ENCODE results near the gene CDCA4.

The CDCA4 gene

DNA sequence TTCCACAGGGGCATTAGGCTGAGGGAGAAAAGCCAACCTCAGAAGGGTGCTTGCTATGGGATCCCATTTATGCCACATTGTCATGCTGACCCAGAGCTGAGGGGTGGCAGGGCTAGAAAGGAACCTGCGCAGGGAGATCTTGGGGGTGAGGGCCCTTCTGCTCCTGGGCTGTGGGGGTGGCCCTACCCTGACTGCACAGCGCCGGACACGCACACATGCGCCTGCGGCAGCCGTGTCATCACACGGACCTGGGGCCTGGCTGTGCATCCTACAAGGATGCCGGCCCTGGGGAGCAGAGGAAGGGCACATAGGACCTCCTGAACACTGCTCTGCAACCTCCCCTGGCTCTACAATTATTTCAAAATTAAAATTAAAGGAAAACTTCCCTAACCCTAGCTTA, 6.9 kb downstream of the CDCA4 start:
- H3K4me3 ChIP-seq (ENCODE audit: control insufficient read depth, low read depth, low read length): no peak overlapping the region
- DNase-seq (ENCODE audit: low read depth): no peak
- TF ChIP-seq, protein P1, sequence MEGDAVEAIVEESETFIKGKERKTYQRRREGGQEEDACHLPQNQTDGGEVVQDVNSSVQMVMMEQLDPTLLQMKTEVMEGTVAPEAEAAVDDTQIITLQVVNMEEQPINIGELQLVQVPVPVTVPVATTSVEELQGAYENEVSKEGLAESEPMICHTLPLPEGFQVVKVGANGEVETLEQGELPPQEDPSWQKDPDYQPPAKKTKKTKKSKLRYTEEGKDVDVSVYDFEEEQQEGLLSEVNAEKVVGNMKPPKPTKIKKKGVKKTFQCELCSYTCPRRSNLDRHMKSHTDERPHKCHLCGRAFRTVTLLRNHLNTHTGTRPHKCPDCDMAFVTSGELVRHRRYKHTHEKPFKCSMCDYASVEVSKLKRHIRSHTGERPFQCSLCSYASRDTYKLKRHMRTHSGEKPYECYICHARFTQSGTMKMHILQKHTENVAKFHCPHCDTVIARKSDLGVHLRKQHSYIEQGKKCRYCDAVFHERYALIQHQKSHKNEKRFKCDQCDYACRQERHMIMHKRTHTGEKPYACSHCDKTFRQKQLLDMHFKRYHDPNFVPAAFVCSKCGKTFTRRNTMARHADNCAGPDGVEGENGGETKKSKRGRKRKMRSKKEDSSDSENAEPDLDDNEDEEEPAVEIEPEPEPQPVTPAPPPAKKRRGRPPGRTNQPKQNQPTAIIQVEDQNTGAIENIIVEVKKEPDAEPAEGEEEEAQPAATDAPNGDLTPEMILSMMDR (IDR thresholded peaks at IDR 0.05; ENCODE audit: control insufficient read depth, insufficient read depth, low read depth, low read length, missing control alignments): no peak

DNA sequence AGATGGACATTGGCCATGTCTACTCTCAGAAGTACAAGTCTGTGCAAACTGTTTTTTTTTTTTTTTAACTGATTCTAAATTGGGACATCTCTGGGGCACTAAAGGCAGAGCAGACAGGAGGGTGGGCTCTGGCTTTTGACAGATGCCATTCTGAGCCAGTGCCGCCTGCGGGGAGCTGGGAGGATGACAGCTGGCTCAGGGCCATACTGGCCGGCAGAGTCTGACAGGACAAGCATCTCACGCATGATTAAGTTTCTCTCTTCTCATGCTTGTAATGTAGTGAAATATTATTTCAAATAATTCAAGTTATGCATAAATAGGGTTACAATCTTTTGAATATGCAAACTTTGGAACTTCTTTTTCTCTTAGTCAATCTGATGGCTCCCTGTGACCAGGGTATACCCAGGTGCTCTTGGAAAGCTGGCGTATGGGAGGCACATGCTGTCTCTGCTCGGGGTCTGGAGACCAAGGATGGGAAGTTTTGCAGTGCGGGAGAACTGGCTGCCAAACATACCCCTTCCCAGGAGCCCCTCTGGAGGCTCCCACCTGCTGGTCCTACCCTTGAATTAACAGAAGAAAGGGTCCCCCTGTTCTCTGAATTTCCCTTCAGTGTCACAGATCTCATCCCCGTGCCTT, 7.6 kb downstream of the CDCA4 start:
- DNase-seq (ENCODE audit: low read depth): no peak
- TF ChIP-seq, protein P1 (IDR thresholded peaks at IDR 0.05; ENCODE audit: control insufficient read depth, insufficient read depth, low read depth, low read length, missing control alignments): no peak
- H3K4me3 ChIP-seq (ENCODE audit: control insufficient read depth, low read depth, low read length): no peak overlapping the region

DNA sequence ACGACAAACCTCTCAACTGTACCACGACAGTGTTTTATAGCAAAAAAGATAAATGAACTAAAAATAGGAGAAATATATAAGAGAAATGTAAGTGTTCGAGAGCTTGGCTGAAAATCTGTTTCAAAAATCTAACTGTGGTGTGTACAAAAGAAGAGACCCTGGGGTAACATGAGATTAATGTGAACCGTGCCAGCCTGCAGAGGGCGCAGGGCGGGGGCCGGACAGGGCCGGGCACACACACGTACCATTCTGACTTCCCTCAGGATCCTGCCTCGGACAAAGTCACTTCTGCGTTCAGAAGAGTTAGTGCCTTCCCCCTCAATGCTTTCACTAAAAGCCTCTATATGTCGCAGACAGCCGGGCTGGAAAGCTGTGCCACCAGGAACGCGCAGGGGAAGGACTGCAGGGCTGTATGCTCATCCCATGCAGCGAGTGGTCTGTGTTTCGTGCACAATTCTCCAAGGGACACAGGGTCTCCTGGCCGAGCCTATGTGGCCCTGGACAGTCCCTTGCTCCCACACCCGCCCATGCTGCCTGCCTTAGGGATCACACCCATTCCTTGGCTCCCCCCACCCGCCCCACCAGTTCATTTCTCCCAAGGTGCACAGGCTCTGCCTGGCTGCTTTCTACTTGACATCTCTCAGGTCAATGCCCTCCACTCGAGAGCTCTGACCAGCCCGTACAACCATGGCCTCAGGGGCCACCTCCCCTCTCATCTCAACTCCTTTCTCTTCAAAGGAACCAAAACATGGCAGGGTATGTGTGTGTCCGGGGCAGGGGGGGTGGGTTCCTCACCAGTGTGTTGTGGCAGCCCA, 8.5 kb downstream of the CDCA4 start:
- TF ChIP-seq, protein P1 (IDR thresholded peaks at IDR 0.05; ENCODE audit: control insufficient read depth, insufficient read depth, low read depth, low read length, missing control alignments): peak; percentile 30
- no peak for DNase-seq (ENCODE audit: low read depth)
- no peak overlapping the region for H3K4me3 ChIP-seq (ENCODE audit: control insufficient read depth, low read depth, low read length)

GRCh38 chr14:105011312-105011990, 9.4 kb downstream of the CDCA4 start:
- no peak for DNase-seq (ENCODE audit: low read depth)
- TF ChIP-seq, protein P1 (IDR thresholded peaks at IDR 0.05; ENCODE audit: control insufficient read depth, insufficient read depth, low read depth, low read length, missing control alignments): no peak
- H3K4me3 ChIP-seq (ENCODE audit: control insufficient read depth, low read depth, low read length): no peak overlapping the region

- TF ChIP-seq, protein P1 (IDR thresholded peaks at IDR 0.05; ENCODE audit: control insufficient read depth, insufficient read depth, low read depth, low read length, missing control alignments): no peak
- no peak for DNase-seq (ENCODE audit: low read depth)
These were observed 10.0 kb downstream of the CDCA4 start for GRCh38 chr14:105010891-105011291.

GRCh38 chr14:105010106-105010505, 10.8 kb downstream of the CDCA4 start:
- no peak for DNase-seq (ENCODE audit: low read depth)
- H3K4me3 ChIP-seq (ENCODE audit: control insufficient read depth, low read depth, low read length): no peak overlapping the region
- TF ChIP-seq, protein P1 (IDR thresholded peaks at IDR 0.05; ENCODE audit: control insufficient read depth, insufficient read depth, low read depth, low read length, missing control alignments): no peak

More at GRCh38 chr14:105010891-105011291, 10.0 kb downstream of the CDCA4 start:
- H3K4me3 ChIP-seq (ENCODE audit: control insufficient read depth, low read depth, low read length): no peak overlapping the region
